ENCODE results near the gene INTS3.

DNA sequence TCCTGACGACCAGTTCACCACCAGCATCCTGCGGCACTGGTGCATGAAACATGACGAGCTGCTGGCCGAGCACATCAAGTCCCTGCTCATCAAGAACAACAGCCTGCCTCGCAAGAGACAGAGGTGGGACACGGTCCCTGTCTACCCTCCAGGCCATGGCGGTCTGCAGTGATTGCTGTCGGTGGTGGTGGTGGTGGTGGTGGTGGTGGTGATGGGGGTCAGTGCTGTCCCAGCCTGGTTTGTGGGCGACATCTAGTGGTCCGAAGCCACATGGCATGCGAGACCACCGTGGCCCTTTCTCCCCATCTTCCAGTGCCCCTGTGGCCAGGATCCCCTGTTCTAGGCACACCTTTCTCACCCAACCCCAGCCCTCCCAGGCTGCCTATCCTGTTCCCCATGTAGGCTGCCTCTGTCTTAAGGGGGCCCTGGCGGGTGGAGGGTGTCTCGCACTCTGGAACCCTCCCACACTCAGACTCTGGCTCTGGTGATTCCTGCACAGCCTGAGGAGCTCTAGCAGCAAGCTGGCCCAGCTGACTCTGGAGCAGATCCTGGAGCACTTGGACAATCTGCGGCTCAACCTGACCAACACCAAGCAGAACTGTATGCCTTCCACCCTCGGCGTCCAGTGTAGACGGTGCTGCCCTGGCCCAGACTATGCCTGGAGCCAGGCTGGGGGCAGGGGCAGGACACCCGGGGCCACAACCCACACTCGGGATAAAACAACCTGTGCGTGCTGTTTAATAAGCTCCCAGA is 44.2 kb downstream of the INTS3 start:
- TF ChIP-seq, protein P1, sequence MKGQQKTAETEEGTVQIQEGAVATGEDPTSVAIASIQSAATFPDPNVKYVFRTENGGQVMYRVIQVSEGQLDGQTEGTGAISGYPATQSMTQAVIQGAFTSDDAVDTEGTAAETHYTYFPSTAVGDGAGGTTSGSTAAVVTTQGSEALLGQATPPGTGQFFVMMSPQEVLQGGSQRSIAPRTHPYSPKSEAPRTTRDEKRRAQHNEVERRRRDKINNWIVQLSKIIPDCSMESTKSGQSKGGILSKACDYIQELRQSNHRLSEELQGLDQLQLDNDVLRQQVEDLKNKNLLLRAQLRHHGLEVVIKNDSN (CRISPR knock-in tag; IDR thresholded peaks at IDR 0.05), result no peak
- TF ChIP-seq POLR2A (conservative IDR thresholded peaks at IDR 0.05), result no peak
- no peak for TF ChIP-seq MAFG (tag; conservative IDR thresholded peaks at IDR 0.05)
- no peak for TF ChIP-seq SIN3A (IDR thresholded peaks at IDR 0.05; ENCODE audit: borderline replicate concordance in 2 of 2, control insufficient read depth in 1 of 2, low read depth in 2 of 2, low read length in 2 of 2)
- TF ChIP-seq, protein P2, sequence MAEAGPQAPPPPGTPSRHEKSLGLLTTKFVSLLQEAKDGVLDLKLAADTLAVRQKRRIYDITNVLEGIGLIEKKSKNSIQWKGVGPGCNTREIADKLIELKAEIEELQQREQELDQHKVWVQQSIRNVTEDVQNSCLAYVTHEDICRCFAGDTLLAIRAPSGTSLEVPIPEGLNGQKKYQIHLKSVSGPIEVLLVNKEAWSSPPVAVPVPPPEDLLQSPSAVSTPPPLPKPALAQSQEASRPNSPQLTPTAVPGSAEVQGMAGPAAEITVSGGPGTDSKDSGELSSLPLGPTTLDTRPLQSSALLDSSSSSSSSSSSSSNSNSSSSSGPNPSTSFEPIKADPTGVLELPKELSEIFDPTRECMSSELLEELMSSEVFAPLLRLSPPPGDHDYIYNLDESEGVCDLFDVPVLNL (CRISPR knock-in tag; IDR thresholded peaks at IDR 0.05; ENCODE audit: low read depth), result no peak
- TF ChIP-seq, protein P3, sequence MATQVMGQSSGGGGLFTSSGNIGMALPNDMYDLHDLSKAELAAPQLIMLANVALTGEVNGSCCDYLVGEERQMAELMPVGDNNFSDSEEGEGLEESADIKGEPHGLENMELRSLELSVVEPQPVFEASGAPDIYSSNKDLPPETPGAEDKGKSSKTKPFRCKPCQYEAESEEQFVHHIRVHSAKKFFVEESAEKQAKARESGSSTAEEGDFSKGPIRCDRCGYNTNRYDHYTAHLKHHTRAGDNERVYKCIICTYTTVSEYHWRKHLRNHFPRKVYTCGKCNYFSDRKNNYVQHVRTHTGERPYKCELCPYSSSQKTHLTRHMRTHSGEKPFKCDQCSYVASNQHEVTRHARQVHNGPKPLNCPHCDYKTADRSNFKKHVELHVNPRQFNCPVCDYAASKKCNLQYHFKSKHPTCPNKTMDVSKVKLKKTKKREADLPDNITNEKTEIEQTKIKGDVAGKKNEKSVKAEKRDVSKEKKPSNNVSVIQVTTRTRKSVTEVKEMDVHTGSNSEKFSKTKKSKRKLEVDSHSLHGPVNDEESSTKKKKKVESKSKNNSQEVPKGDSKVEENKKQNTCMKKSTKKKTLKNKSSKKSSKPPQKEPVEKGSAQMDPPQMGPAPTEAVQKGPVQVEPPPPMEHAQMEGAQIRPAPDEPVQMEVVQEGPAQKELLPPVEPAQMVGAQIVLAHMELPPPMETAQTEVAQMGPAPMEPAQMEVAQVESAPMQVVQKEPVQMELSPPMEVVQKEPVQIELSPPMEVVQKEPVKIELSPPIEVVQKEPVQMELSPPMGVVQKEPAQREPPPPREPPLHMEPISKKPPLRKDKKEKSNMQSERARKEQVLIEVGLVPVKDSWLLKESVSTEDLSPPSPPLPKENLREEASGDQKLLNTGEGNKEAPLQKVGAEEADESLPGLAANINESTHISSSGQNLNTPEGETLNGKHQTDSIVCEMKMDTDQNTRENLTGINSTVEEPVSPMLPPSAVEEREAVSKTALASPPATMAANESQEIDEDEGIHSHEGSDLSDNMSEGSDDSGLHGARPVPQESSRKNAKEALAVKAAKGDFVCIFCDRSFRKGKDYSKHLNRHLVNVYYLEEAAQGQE (IDR thresholded peaks at IDR 0.05; ENCODE audit: borderline replicate concordance), result peak; percentile 38; the same call in 1 of the 2 replicates
- TF ChIP-seq, protein P3 (CRISPR knock-in tag; IDR thresholded peaks at IDR 0.05; ENCODE audit: low read depth), result no peak

Measured in K562 (cell line).